Fibroblast of peridontal ligament (primary cell): ENCODE results near the gene MYLK.
"Not testable (repeated sequence)": the region's sequence is repeated elsewhere in the genome, so short reads cannot be mapped to it uniquely, and the experiment has no call there.

Experiments
- DNase-seq: peaks from one replicate; pipeline ENCODE4 v3.0.0-alpha.2; 2010; ENCODE audit errors: extremely low read depth

MYLK gene

GRCh38 chr3:123623346-123623880 is 260.7 kb downstream of the MYLK start:
- DNase-seq = no peak

DNA sequence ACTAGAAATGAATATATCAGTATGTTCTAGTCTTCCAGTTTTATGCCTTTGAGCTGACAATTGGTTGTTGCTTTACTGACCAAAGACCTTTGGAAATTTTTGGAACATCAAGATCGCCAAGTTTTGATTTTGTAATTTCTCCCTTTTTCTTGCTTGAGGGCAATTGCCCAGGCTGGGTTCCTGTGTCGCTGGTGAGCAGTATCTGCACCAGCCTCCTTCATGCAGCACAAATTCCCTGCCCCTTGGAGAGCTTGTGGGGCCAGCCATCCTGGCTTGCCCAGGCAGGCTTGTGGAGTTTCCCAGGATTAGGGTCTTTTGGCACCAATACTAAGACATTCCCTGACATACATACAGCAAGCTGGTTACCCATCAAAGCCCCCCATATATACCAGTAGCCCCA is 261.4 kb downstream of the MYLK start:
- no peak for DNase-seq

GRCh38 chr3:123621850-123622189 is 262.3 kb downstream of the MYLK start:
- DNase-seq = no peak

DNA sequence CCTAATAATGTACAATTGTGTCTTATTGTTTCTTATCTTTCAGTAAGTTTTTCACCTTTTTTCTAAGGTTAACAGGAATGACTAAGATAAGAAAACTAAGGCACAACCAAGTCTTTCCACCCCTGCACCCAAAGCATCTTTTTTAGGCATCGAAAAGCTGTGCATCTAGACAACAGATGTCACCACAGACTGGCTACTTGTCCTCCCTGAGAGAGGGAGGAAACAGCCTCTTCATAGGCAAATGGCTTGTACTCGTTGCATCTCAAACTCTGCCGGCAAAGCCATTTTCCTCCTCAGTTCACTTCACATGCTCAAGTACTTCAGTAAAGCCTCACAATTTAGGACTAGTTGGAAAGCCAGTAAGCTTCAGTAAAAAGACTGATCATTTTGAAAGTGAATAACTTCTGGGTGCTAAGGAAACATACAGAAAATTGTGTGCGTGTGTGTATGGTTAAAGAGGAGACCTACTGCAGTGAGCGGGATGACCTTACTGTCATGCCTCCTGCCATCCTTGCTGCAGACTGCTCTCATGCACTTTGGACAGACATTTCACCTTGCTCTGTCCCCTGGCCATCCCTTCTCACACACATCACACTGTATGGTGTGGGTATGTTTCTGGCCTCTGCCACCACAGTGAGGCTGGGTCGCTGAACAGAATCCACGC is 262.8 kb downstream of the MYLK start:
- DNase-seq = no peak

GRCh38 chr3:123620343-123620742 is 263.8 kb downstream of the MYLK start:
- peak; percentile 62 for DNase-seq

DNA sequence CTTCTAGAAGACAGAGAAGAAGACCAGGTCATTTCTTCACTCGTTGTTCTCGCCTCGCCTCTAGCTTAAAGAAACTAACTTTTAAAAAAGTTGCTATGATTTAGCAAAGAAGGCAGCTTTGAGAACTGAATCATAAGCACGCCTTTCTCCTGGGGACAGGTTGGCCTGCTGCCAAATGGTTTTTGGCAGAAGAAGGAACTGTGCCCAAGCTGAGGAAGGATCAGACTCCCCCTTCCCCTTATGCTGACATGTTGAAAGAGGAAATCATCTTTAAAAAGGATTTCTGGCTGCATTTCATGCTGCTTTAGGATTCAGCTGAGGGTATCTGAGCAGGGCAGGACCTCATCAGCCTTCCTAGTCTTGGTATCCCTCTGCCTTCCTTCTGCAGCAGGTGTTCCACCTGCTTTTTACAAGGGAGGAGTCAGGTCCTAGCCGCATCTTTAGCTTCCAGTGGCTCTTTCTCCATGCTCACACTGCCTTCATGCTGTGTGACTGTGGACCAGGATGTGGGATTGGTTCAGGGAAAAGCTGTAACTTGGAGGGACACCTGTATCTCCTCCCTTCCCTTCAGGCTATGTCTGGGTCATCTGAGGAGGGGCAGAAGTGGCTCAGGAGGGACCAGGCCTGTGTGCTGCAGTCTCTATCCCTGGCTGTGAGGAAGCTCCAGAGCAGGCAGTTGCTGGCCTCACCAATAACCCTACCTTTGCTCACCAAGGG is 265.2 kb downstream of the MYLK start:
- peak; percentile 96 for DNase-seq

DNA sequence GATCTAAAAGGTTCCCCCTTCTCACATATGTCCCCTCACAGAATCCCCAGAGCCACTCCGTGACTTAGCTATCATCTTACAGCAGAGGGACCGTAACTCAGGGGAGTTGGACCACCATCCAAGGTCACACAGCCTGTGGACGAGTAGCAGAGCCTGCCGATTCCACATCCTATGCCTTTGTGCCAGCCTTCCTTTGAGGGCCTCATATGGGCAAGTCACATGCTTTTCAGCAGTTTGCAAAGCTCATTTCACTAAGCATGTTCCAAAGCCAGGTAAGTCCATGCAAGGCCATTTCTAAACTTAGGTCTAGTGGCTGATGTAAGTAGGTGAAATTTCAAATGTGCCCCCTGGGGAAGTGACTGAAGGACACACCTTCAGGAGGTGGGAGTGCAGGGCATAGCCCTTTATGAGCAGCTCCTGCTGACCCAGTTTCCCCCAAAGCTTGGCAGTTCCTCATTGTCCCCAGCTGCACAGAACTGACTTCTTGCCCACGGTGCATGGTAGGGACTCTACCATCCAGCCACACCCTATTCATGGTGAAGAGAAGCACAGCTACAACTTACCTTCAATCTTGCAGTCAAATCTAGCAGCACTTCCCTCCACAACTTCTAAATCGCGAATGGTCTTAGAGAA is 265.9 kb downstream of the MYLK start:
- DNase-seq = no peak

- DNase-seq = no peak
Measured at GRCh38 chr3:123616593-123616992, 267.5 kb downstream of the MYLK start.

DNA sequence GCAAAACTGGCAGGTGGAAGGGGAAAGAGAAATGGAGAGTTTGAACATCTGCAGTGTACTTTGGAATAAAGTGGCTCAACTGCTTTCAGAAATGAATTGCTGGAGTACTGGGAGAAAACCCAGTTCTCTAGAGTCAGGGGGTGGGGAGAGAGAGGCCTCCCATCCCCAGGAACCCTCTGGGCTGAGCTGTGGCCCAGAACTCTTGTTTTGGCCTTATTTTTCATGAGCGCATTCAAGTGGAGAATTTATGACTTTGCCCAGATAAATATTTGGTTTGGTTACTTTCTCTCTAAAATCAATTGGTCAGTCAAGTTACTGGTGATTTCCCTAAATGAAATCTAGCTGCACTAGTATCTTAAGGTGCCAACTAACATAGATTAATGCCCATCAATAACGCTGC is 270.6 kb downstream of the MYLK start:
- no peak for DNase-seq

GRCh38 chr3:123611674-123612073 is 272.5 kb downstream of the MYLK start:
- DNase-seq = not testable (repeated sequence)

- no peak for DNase-seq
Measured at GRCh38 chr3:123611082-123611481, 273.1 kb downstream of the MYLK start.

GRCh38 chr3:123610331-123610730 is 273.8 kb downstream of the MYLK start:
- DNase-seq = no peak

DNA sequence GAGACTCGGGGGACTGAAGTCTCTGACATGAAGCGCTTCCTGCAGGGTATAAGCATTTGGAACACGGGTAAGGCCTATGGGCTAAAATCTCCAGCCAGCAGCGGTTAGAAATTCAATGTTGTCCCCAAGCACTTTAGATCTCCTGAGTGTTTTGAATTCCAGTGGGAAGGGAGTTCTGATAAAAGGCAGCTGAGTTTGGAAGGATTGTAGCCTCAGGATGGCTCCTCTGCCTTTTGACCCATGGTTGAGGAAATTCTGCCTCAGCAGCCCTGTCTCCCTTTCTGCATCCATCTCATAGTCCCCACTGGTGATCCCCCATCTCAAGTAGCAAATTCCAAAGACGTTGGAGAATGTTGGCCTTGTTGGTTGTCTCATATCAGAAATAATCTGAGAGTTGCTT is 275.1 kb downstream of the MYLK start:
- no peak for DNase-seq

DNA sequence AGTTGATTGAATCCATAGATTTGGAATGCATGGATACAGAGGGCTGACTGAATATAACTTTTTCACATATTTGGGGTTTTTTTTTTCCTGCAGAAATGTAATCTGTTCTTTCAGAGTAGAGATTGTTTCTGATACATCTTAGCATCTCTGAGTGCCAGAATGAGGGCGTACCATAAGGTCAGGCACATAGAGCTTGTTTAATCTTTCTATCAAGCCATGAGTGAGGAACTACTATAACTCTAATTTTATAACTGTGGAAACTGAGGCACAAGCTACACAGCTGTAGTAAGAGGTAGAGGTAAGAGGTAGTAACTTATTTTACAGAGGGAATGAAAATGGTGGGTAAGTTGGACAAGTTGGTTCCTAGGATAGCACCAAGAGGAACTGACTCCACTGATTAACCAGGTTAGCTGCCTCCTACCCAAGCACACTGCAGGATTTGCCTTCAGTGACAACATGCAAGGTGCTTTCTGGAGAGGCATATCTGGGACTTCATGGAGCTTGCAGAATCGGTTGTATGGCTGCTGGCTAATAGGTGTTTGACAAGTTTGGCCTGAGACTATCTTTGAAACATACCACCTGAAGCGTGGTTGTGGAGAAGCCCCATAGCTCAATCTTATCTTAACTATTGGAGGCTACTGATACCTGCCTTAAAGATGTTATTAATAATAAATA is 275.7 kb downstream of the MYLK start:
- no peak for DNase-seq

- no peak for DNase-seq
Measured at GRCh38 chr3:123606527-123606926, 277.6 kb downstream of the MYLK start.

DNA sequence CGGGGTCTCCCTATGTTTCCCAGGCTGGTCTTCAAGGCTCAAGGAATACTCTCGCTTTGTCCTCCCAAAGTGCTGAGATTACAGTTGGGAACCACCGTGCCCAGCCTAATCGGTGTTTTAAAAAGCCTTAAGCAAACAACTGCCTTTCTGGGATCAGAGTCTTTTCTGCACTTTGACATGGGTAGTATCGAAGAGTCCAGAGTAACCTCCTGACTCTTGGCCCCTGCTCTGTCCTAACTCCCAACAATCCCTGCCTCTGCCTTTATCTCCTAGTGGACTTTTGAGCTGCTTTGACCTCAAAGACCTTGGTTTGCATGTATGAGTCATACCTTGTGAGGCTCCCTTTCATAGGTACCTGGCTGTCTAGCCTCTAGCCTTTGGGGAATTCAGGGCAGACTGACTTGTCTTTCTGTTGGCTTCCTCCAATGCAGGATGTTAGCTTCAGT is 278.3 kb downstream of the MYLK start:
- DNase-seq = no peak

DNA sequence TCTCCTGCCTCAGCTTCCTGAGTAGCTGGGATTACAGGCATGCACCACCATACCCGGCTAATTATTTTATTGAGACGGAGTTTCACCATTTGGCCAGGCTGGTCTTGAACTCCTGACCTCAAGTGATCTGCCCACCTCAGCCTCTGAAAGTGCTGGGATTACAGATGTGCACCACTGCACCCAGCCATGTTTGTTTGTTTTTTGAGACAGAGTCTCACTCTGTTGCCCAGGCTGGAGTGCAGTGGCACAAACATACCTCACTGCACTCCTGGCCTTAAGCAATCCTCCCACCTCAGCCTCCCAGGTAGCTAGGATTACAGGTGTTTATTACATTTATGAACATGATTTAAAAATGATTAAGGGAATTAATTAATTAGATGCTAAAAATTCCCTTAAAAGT is 281.0 kb downstream of the MYLK start:
- not testable (repeated sequence) for DNase-seq

DNA sequence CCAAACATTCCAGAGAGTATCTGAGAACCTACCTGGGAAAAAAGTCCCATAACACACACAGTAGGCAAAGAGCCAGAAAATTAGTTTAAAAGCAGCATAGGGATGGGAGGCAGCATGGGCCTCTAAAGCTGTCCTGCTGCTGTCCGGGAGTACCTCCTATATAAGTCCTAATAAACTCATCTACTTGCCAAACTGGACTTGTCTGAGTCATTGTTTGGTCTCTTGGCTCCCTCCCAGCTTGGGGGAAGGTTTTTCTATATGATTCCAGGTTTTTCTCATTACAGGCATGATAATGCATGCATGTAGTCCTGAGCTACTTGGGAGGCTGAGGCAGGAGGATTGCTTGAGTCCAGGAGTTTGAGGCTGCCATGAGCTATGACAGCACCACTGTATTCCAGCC is 281.8 kb downstream of the MYLK start:
- DNase-seq = peak; percentile 79

GRCh38 chr3:123600863-123601262 is 283.3 kb downstream of the MYLK start:
- DNase-seq = not testable (repeated sequence)

DNA sequence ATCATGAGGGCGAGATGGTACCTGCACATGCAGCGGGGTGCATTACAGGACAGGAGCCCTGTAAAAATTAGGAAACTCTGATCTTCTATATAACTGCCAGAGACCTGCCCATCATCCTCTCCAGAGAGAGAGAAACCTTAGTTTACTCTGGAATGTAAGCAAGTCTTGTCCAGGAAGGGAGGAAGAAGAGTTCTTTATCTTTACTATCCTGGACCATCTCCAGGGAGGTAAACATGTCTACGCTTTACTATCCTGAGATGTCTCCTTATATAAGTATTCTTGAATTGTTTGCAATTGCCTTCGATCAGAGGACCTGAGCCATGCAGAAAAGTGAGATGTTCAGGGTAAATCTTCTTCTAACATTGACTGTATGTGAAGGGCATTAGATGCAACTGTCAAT is 286.6 kb downstream of the MYLK start:
- no peak for DNase-seq

GRCh38 chr3:123595396-123596180 is 288.5 kb downstream of the MYLK start:
- DNase-seq = no peak

GRCh38 chr3:123593381-123593780 is 290.8 kb downstream of the MYLK start:
- no peak for DNase-seq
